GM12878 (cell line): ENCODE data around the gene BICD1.

Experiments used
- CHD2 ChIP-seq: IDR thresholded peaks from 2 replicates; pipeline ENCODE4 v1.6.1; 2011; ENCODE audit warnings: low read depth, low read length, improper control_type of control experiment, borderline replicate concordance
- ELK1 ChIP-seq: IDR thresholded peaks from 2 replicates; pipeline ENCODE4 v1.6.1; 2012; ENCODE audit warnings: low read depth, low read length, improper control_type of control experiment
- EZH2 ChIP-seq: IDR thresholded peaks from 2 replicates; pipeline ENCODE4 v1.6.1; 2012; ENCODE audit warnings: low read depth, mild to moderate bottlenecking, control low read depth, inconsistent platforms, low read length, borderline replicate concordance; ENCODE audit not compliant: control insufficient read depth
- FOS ChIP-seq: IDR thresholded peaks from 3 replicates; pipeline ENCODE4 v1.6.1; 2011; ENCODE audit warnings: borderline replicate concordance; ENCODE audit not compliant: insufficient read length; ENCODE audit errors: extremely low read depth
- KLF5 ChIP-seq: fragments of 450-650 bp; IDR thresholded peaks from 2 replicates; pipeline ENCODE4 v1.6.1; 2014; ENCODE audit warnings: mild to moderate bottlenecking; ENCODE audit not compliant: partially characterized antibody
- NRF1 ChIP-seq: conservative IDR thresholded peaks from 2 replicates; pipeline ENCODE4 v1.6.1; 2011; ENCODE audit warnings: mild to moderate bottlenecking, low read depth, low read length, improper control_type of control experiment
- PAX5 ChIP-seq: IDR thresholded peaks from 2 replicates; pipeline ENCODE4 v1.6.1; 2011; ENCODE audit warnings: low read depth, low read length, borderline replicate concordance
- RAD51 ChIP-seq: fragments of 450-650 bp; IDR thresholded peaks from 2 replicates; pipeline ENCODE4 v1.6.1; 2016; ENCODE audit warnings: moderate library complexity, mild to moderate bottlenecking, inconsistent platforms
- SIN3A ChIP-seq: IDR thresholded peaks from 2 replicates; pipeline ENCODE4 v1.6.1; 2012; ENCODE audit warnings: low read depth, low read length, improper control_type of control experiment
- SREBF2 ChIP-seq: IDR thresholded peaks from 2 replicates; pipeline ENCODE4 v1.6.1; 2012; ENCODE audit warnings: mild to moderate bottlenecking, low read length
- SRF ChIP-seq, 2 experiments: IDR thresholded peaks; 2 replicates each; pipeline ENCODE4 v1.6.1; 2011; ENCODE audit warnings: low read depth in 2 of 2, low read length in 2 of 2, mild to moderate bottlenecking in 1 of 2, moderate library complexity in 1 of 2
- YY1 ChIP-seq: IDR thresholded peaks from 2 replicates; pipeline ENCODE4 v1.6.1; 2011; ENCODE audit warnings: low read depth, mild to moderate bottlenecking, low read length
- ZNF592 ChIP-seq: fragments of 450-650 bp; IDR thresholded peaks from 2 replicates; pipeline ENCODE4 v1.6.1; 2017; ENCODE audit warnings: mild to moderate bottlenecking, moderate library complexity
- TF ChIP-seq, protein P1 (sequence below), 3 experiments: IDR thresholded peaks in 2 of 3; conservative IDR thresholded peaks in 1 of 3; 2 replicates each; pipeline ENCODE4 v1.5.1; 2011; ENCODE audit warnings: low read depth in 3 of 3, low read length in 3 of 3, mild to moderate bottlenecking in 3 of 3, control low read depth in 2 of 3, moderate library complexity in 2 of 3, inconsistent platforms in 1 of 3, mixed read lengths in 1 of 3; ENCODE audit not compliant: control insufficient read depth in 2 of 3, insufficient read depth in 1 of 3; ENCODE audit errors: extremely low read depth in 1 of 3

DNA sequence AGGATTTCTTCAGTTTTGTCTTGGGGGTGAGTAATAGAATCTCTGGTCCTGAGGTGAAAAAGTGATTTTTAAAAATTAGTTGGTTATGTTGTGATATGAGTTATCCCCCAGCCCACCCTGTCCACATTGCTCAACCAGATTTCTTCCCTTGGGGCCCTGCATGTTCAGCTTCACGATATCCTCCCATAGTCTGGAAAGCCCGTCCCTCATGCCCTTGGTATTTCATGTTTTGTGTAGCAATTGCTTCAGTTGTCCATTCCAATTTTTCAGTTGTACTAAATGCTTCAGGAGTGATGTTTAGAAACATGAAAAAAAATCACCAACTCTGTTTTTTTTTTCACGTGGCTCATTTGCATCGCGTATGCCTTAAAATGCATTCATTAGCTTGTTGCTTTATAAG lies 17.5 kb upstream of the BICD1 start:
- TF ChIP-seq ZNF592 (no peak), SRF (IDR thresholded peaks at IDR 0.05; ENCODE audit: low read depth in 2 of 2, low read length in 2 of 2) (no peak), YY1 (no peak), FOS (no peak), RAD51 (no peak), SREBF2 (no peak), CHD2 (no peak), NRF1 (no peak), KLF5 (no peak), PAX5 (no peak), ELK1 (no peak), EZH2 (no peak), SIN3A (no peak)
- TF ChIP-seq, protein P1, sequence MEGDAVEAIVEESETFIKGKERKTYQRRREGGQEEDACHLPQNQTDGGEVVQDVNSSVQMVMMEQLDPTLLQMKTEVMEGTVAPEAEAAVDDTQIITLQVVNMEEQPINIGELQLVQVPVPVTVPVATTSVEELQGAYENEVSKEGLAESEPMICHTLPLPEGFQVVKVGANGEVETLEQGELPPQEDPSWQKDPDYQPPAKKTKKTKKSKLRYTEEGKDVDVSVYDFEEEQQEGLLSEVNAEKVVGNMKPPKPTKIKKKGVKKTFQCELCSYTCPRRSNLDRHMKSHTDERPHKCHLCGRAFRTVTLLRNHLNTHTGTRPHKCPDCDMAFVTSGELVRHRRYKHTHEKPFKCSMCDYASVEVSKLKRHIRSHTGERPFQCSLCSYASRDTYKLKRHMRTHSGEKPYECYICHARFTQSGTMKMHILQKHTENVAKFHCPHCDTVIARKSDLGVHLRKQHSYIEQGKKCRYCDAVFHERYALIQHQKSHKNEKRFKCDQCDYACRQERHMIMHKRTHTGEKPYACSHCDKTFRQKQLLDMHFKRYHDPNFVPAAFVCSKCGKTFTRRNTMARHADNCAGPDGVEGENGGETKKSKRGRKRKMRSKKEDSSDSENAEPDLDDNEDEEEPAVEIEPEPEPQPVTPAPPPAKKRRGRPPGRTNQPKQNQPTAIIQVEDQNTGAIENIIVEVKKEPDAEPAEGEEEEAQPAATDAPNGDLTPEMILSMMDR (IDR thresholded peaks at IDR 0.05 in 2 of 3, conservative IDR thresholded peaks at IDR 0.05 in 1 of 3; ENCODE audit: control insufficient read depth in 2 of 3, extremely low read depth in 1 of 3, insufficient read depth in 1 of 3, low read depth in 3 of 3, low read length in 3 of 3): no peak
